Measurements from ENCODE around the gene ABHD1.
"Not testable (repeated sequence)": the region's sequence is repeated elsewhere in the genome, so short reads cannot be mapped to it uniquely, and the experiment has no call there.

ABHD1 gene

DNA sequence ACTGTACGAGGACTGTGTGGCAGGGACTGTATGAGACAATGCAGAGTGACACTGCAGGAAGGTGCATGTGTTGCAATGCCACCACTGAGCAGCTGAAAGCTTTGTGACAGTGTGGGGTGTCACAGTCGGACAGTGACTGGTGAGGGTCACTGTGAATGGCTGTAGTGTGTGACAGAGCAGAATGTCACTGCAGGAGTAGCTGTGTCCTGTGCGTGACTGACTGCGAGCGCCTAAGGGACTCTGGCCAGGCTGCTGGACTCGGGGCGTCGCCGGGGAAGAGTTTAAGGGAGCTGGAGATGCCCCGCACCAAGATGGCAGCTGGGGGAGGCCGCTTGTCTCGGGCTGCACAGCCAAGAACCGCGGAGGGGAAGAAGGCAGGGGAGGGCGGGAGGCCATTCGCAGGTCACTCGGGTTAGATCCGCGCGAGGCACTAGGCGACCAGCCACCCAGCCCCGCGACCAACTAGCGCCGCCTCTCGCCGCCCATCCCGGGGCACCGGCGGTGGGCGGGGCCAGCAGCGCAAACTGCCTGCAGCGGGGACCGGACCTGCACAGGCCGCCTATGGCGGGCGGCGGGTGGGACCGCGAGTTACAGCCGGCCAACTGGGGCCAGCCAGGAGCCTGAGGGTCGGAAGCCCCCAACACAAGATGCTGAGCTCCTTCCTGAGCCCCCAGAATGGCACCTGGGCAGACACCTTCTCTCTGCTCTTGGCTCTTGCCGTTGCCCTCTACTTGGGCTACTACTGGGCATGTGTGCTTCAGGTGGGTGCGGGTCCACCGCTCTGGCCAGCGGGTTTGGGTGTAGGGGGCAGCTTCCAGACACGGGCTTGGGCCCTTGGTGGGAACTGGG, at the start of gene ABHD1:
Gene ABHD1 (plus strand): TSS at position 514 of the 849 bp plus-strand sequence. CDS start 134 bp downstream, at position 648.
- DNase-seq = peak; percentile 69

DNA sequence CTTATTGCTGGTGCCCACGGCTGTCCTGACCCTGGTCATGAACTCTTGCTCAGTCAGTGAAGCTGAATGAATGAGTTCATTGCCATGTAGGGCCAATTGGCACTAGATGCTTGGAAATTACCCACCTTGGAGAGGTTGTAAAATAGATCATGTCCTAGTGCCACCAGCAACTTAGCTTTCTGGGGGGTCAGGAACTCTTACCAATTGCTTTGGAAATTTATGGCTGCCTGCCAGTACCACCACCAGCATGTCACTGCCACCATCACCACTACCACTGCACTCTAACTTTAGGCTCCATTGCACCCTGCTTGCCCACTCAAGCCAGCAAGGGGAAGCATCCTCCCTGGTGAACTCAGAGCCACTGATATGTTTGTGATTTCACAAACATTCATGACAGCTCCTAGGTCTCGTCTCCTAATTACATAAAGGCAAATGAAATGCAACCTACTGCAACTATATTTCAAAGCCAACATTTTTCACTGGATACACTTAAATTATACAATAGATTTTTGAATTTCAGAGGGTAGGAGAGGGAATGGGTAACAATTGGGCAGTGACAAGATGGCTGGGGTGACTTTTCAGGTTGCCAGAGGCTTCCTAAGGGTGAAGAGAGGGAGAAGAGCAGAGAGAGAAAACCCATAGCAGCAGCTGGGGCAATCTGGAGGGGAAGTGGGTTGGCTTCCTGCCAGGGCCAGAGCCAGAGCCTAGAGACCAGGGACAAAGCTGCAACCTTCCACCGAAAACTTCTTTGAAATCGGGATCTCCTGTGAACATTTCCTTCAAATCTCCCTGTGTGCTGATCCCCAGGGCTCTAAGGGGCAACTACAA, 48.7 kb upstream of the ABHD1 start:
- no peak for DNase-seq

DNA sequence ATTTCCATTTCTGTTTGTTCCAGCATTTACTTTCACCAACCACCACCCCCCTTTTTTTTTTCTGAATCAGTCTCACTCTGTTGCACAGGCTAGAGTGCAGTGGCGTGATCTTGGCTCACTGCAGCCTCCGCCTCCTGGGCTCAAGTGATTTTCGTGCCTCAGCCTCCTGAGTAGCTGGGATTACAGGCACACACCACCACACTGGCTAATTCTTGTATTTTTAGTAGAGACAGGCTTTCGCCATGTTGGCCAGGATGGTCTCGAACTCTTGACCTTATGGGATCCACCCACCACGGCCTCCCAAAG, 48.1 kb upstream of the ABHD1 start:
- not testable (repeated sequence) for DNase-seq

DNA sequence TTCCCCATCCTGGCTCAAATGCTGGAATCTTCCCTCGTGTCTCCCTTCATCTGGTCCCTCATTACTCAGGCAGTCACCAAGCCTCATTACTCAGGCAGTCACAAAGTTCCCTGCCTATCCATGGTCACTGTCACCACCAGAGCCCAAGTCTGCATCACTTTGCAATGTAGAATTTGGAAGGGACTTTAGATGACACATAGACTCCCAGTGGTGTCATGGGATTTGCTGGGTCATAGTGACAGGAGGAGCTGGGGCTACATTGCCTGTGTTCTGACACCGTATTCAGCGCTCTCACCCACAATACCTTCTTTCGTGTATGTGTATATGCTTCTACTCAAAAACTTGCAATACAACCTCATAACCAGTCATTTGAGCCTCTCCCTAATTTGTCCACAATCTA, 47.3 kb upstream of the ABHD1 start:
- DNase-seq = no peak

DNA sequence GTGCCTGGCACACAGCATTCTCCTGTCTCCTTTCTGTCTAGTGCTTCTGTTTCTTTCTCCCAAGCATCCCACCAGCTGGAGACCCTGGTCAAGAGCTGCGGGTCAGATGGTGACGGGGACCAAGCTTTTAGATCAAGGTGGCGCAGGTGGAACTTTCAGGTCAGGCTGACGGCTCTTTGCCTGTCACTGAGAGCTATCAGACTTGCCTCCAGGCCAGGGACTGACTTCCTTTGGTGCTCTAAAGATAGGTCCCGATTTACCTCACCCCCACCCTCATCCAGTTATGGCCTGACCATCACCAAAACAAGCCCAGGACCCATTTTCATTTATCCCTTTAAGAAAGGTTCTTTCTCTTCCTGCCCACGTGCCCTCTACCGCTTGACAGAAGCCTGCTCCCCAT, 46.4 kb upstream of the ABHD1 start:
- DNase-seq = no peak

DNA sequence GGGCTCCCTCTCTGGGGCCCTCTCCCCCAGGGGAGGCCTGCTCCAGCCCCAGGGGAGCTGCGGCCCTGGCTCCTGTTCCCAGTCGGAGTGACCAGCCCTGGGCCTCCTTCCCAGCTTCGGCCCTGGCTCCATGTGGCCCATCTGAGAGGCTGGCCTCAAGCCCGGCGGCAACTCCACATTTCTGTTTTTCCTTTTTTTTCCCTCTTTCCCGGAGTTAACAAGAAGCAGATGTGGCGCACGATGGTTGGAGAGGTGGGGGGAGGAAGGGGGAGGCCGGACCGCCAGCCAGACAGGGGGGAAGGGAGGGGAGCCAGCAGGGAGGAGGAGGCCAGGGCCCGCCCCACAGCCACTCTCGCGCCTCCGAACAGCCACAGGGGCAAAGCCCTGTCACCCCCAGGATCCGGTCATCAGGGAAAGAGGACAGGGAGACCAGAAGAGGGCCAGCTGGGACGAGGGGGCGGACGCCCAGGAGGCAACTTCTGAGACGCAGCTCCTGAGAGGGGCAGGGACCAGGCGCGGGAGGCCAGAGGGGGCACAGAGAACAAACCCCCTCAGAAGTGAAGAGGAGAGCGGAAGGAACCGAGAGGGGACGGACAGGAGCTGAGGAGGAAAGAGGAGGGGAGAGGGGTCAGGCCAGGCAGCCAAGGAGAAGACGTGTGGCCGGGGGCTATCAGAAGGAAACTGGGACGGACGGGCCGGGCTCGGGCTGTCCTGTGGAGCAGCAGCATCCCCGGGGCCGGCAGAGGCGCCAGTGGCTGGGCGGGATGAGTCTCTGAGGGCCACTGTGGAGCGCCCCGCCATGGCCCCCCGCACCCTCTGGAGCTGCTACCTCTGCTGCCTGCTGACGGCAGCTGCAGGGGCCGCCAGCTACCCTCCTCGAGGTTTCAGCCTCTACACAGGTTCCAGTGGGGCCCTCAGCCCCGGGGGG, 45.1 kb upstream of the ABHD1 start, which contains the start of gene EMILIN1:
Gene EMILIN1 (plus strand): TSS at position 349 of the 928 bp plus-strand sequence. CDS start 451 bp downstream, at position 800.
- DNase-seq = no peak

DNA sequence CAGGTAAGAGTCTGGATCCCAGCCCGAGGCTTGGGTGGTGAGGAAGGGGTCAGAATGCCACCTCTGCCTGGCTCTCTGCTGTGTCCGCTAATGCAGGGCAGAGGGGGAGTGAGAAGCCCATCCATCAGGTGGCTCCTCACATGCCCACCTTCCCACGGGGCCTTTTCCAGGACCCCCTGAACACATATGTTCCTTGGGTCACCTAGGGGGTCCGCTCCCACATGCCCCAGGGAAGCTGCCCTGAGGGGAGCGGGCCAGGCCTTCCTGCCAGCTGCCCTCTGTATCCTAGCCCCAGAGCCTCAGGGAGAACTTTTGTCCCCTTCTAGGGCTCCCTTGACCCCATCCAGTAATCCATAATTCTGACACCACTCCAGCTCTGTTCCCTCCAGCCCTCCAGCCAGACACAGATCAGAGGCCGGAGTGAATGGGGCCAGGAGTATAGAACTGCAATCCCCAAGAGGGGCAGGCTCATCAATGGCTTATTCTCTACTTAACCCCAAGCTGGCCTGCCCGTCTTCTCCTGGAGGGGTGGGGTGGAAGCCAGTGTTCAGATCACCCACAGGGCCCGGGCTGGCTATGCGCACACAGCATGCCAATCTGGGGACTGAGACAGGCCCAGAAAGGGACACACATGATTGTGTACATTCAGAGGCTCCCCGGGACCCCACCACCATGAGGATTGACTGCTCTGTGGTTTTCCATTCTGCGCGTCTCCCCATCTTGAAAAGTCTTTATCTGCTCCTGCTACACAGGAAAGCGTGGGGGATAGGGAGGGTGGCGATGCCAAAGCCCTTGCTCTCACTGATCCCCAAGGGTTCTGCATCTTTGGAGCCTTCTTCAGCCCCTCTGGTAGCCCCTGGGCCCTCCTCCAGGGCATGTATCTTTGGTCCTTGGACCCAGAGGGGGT, 44.1 kb upstream of the ABHD1 start:
- DNase-seq = no peak

DNA sequence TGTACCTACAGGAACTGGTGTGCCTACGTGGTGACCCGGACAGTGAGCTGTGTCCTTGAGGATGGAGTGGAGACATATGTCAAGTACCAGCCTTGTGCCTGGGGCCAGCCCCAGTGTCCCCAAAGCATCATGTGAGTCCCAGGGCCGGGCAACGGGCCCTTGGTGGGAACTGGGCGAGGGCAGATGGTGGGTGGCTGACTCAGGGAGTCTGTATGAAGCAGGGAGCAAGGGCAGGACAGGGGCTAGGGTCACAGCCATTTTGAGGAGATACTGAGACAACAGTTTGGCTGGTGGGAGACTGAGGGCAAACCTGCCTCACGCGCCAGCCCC, 43.5 kb upstream of the ABHD1 start:
- no peak for DNase-seq

DNA sequence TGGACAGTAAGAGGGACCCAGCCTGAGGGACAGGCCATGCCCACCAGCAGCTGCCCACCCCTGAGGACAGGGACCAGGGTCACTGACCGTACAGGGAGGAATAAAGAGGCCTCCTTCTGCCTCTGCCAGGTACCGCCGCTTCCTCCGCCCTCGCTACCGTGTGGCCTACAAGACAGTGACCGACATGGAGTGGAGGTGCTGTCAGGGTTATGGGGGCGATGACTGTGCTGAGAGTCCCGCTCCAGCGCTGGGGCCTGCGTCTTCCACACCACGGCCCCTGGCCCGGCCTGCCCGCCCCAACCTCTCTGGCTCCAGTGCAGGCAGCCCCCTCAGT, 43.0 kb upstream of the ABHD1 start:
- no peak for DNase-seq

DNA sequence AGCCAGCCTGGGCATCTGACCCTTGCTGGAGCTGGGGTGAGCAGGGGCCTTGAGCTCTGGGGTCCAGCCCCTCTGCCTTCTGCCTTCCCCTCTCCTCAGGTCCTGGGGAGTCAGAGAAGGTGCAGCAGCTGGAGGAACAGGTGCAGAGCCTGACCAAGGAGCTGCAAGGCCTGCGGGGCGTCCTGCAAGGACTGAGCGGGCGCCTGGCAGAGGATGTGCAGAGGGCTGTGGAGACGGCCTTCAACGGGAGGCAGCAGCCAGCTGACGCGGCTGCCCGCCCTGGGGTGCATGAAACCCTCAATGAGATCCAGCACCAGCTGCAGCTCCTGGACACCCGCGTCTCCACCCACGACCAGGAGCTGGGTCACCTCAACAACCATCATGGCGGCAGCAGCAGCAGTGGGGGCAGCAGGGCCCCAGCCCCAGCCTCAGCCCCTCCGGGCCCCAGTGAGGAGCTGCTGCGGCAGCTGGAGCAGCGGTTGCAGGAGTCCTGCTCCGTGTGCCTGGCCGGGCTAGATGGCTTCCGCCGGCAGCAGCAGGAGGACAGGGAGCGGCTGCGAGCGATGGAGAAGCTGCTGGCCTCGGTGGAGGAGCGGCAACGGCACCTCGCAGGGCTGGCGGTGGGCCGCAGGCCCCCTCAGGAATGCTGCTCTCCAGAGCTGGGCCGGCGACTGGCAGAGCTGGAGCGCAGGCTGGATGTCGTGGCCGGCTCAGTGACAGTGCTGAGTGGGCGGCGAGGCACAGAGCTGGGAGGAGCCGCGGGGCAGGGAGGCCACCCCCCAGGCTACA, 41.4 kb upstream of the ABHD1 start:
- no peak for DNase-seq

DNA sequence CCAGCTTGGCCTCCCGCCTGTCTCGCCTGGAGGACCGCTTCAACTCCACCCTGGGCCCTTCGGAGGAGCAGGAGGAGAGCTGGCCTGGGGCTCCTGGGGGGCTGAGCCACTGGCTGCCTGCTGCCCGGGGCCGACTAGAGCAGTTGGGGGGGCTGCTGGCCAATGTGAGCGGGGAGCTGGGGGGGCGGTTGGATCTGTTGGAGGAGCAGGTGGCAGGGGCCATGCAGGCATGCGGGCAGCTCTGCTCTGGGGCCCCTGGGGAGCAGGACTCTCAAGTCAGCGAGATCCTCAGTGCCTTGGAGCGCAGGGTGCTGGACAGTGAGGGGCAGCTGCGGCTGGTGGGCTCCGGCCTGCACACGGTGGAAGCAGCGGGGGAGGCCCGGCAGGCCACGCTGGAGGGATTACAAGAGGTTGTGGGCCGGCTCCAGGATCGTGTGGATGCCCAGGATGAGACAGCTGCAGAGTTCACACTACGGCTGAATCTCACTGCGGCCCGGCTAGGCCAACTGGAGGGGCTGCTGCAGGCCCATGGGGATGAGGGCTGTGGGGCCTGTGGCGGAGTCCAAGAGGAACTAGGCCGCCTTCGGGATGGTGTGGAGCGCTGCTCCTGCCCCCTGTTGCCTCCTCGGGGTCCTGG, 40.7 kb upstream of the ABHD1 start:
- DNase-seq = no peak

DNA sequence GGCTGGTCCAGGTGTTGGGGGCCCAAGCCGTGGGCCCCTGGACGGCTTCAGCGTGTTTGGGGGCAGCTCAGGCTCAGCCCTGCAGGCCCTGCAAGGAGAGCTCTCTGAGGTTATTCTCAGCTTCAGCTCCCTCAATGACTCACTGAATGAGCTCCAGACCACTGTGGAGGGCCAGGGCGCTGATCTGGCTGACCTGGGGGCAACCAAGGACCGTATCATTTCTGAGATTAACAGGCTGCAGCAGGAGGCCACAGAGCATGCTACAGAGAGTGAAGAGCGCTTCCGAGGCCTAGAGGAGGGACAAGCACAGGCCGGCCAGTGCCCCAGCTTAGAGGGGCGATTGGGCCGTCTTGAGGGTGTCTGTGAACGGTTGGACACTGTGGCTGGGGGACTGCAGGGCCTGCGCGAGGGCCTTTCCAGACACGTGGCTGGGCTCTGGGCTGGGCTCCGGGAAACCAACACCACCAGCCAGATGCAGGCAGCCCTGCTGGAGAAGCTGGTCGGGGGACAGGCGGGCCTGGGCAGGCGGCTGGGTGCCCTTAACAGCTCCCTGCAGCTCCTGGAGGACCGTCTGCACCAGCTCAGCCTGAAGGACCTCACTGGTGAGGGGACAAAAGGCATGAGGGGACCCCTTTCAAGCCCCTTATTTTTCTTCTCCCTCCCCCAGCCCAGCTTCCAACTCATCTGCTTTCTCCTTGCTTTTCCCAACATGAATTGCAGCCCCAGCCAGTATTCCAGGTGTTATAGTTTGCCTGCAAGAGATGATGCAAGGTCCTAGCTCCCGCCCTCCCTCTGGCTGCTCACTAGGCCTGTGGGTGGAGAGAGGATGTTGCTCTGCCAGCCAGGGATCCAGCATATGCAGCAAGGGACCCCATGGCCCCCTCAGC, 40.0 kb upstream of the ABHD1 start:
- DNase-seq = no peak

DNA sequence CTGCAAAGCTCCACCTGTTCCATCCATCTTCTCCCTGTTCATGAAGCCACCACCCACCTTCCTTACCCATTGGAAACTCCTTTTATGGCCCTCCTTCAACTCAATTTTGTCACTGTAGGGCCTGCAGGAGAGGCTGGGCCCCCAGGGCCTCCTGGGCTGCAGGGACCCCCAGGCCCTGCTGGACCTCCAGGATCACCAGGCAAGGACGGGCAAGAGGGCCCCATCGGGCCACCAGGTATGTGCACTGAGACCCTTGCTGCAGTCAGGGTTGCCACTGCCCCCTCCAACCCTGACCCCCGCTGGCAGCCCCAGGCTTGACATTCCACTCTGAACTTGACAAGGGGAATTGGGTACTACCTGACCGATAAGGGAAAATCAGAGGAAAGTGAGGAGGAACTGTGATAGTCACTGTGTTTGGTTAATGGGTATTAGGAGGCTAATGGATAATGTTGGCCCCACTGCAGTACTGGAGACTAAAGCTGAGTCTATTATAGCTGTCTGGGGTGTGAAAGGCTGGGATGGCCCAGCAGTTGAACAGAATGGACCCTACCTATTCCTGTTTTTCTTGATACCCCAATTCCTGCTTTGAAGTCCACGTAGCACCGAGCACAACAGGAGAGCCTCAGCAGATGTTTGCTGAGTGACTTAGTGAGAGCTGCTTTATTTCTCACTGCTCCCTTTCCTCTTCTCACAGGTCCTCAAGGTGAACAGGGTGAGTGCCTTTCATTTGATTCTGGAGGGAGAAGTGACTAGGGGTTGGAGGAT, 39.1 kb upstream of the ABHD1 start:
- no peak for DNase-seq

DNA sequence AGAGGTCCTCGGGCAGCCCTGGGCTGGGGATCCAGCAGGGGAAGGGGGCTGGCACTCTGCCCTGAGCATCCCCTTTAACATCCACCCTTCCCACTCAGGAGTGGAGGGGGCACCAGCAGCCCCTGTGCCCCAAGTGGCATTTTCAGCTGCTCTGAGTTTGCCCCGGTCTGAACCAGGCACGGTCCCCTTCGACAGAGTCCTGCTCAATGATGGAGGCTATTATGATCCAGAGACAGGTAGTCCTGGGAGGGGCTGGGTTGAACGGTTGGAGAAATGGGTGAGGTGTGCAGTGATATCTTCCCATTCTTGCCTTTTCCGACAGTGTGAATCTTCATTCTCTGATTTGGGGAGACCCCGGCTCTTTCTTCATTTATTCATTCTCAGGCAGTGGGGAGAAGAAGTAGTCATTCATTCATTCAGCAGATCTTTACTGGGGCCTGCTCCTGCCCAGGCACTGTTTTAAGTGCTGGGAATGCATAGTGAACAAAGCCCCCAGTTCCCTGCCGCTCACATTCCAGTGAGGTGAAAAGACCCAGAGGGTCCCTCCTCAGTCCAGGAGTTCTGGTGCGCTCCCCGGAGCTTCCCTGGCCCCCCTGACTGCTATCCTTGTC, 38.4 kb upstream of the ABHD1 start:
- no peak for DNase-seq

DNA sequence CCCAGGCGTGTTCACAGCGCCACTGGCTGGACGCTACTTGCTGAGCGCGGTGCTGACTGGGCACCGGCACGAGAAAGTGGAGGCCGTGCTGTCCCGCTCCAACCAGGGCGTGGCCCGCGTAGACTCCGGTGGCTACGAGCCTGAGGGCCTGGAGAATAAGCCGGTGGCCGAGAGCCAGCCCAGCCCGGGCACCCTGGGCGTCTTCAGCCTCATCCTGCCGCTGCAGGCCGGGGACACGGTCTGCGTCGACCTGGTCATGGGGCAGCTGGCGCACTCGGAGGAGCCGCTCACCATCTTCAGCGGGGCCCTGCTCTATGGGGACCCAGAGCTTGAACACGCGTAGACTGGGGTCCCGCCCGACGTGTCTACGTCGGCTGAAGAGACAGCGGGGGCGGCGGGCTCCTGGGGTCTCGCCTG, 37.9 kb upstream of the ABHD1 start:
- peak; percentile 60 for DNase-seq

DNA sequence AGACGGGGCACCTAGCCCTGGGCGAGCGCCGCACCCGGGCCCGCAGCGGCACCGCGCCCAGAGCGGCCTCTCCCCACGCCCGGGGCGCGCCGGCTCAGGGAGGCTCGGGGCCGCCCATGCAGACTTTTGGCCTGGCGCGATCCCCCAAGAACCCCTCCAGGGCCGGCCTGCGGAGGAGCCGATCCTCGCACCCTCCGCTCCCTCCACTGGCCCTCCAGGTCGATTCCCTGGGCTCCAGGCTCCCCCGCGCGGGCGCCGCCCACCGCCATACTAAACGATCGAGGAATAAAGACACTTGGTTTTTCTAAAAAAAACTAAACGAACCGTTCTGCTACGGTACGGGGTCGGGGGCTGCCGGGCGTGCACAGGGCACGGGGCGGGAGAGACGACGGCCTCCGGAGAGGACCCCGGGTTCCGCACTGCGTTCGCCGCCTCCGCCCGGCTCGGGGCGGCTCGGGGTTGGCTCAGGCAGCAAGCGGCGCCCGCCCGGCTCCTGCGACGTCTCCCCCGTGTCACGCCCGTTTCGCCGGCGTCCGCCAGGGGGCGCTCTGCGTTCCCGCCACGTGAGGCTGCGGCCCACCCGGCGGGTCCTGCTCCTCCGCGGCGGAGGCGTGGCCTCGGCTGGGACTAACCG, 37.4 kb upstream of the ABHD1 start:
- DNase-seq = peak; percentile 100

DNA sequence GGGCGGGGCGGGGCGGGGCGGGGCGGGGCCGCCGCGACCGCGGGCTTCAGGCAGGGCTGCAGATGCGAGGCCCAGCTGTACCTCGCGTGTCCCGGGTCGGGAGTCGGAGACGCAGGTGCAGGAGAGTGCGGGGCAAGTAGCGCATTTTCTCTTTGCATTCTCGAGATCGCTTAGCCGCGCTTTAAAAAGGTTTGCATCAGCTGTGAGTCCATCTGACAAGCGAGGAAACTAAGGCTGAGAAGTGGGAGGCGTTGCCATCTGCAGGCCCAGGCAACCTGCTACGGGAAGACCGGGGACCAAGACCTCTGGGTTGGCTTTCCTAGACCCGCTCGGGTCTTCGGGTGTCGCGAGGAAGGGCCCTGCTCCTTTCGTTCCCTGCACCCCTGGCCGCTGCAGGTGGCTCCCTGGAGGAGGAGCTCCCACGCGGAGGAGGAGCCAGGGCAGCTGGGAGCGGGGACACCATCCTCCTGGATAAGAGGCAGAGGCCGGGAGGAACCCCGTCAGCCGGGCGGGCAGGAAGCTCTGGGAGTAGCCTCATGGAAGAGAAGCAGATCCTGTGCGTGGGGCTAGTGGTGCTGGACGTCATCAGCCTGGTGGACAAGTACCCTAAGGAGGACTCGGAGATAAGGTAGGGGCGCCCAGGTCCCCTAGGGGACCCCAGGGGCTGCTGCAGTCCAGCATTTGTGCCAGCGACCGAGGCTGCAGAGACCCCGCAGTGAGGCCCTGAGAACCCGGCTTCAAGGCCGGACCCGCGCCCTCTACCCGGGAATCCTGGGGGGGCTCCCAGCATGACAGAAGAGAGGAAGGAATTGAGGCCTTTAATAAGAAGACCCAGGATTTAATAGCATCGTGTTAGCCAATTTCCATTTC, 36.7 kb upstream of the ABHD1 start, which contains the start of gene KHK:
Gene KHK (plus strand): TSS at position 49 of the 870 bp plus-strand sequence. CDS start 488 bp downstream, at position 537.
- DNase-seq = no peak

Measured in activated CD4-positive, CD25-positive, alpha-beta regulatory T cell treated with anti-CD3 and anti-CD28 coated beads, Interleukin-2, amount 50 U/mL, for 72 hours (primary cell).